GM19238 (cell line): ENCODE measurements around the gene ATG4D.

Experiments
- DNase-seq: peaks from one replicate; pipeline ENCODE4 v3.0.0; 2011; ENCODE audit warnings: low spot score; ENCODE audit not compliant: insufficient read length

ATG4D gene

DNA sequence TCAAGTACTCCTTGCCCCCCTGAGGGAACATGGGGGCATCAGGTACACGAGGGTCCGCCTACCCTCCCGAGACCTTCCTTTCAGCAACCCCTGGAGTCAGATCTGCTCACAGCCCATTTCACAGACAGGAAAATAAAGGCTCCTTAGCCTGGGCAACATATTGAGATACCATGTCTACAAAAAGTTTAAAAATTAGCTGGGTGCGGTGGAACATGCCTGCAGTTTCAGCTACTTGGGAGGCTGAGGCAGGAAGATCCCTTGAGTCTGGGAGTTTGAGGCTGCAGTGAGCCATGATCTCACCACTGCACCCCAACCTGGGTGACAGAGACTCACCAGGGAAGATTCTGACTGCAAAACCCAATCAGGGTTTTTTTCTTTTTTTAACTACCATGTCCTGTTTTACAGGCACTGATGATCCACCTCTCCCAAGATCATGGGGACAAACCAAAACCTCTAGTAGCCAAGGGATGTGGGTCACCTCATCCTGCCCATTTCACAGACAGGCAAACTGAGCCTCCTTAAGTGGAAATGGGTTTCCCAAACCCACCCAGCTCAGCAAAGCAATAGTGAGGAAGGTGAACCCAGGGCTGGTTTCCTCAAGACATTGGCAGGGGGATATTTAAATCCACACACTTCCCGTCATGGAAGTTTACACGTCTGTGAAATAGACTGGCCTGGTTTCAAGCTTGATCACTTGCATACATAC is 31.5 kb downstream of the ATG4D start:
- no peak for DNase-seq

- no peak for DNase-seq
Measured at GRCh38 chr19:10577951-10578350, 34.2 kb downstream of the ATG4D start.

DNA sequence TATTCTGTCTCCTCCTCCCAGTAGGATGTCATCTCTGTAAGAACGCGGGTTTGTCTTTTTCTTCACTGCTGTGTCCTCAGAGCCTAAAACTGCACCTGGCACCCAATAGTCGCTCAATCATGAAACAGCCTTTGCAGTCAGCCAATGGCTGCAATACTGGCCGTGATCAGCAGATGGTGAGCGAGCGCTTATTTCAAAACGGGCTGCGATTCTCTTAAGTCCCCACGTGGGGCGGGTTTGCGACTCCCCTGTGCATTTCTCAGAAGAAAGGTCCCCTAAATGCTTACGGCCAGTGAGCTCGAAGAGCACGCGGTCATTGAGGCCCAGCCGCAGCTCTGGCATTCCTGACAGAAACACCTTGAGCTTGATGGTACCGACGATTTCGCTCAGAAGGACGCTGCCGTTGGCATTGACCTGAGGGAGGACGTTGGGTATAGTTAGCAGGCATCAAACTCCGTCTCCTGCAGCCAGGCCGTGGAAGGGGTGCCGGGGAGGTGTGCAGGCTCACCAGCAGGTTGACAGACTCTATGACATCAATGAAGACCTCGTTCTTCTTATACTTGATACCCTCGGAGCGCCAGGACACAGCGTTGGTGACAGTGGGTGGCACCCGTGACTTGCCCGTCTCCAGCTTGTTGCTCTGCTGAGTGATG is 37.4 kb downstream of the ATG4D start:
- peak; percentile 69 for DNase-seq

DNA sequence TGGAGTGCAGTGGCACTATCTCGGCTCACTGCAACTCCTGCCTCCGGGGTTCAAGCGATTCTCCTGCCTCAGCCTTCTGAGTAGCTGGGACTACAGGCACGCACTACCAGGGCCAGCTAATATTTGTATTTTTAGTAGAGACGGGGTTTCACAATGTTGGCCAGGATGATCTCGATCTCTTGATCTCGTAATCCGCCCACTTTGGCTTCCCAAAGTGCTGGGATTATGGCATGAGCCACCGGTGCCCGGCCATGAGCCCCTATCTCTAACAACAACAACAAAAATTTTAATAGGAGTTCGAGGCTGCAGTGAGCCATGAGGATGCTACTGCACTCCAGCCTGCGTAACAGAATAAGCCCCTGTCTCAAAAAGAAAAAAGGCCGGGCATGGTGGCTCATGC is 38.4 kb downstream of the ATG4D start:
- no peak for DNase-seq

DNA sequence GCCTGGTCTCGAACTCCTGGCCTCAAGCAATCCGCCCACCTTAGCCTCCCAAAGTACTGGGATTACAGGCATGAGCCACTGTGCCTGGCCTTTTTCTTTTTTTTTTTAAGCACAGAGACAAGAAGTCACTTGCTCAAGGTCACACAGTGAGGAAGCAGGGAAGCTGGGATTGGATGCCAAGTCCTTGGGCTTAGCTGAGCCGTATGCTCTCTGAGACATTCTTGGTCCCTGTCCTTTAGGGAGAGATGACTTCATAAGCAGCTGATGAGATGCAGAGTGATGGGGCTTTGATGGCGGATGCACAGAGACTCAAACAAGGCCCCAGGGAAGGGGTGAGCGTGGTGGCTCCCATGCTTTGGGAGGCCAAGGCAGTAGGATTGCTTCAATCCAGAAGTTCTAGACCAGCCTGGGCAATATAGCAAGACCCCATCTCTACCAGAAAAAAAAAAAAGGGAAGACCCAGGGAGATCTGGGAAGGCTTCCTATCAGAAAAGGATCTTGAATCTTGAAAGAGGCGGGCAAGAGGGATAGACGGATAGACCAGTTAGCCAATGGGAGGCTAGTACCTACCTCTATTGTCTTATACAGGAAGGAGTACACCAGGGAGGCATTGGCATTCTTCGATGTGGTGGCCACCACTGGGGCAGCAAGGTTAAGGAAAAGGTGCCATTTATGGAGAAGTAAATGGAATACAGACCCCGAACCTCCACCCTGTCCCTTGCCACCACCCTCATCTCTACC is 39.5 kb downstream of the ATG4D start:
- no peak for DNase-seq

DNA sequence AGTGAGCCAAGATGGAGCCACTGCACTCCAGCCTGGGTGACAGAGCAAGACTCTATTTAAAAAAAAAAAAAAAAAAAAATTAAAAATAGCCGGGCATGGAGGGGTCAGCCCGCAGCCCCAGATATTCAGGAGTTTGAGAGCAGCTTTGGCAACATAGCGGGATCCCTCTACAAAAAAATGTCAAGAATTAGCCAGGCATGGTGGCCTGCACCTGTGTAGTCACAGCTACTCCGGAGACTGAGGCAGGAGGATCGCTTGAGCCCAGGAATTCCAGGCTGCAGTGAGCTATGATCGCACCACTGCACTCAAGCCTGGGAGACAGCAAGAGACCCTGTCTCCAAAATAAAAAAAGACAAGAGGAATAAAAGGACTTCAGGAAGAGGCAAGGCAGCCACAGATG is 42.7 kb downstream of the ATG4D start:
- DNase-seq = no peak

DNA sequence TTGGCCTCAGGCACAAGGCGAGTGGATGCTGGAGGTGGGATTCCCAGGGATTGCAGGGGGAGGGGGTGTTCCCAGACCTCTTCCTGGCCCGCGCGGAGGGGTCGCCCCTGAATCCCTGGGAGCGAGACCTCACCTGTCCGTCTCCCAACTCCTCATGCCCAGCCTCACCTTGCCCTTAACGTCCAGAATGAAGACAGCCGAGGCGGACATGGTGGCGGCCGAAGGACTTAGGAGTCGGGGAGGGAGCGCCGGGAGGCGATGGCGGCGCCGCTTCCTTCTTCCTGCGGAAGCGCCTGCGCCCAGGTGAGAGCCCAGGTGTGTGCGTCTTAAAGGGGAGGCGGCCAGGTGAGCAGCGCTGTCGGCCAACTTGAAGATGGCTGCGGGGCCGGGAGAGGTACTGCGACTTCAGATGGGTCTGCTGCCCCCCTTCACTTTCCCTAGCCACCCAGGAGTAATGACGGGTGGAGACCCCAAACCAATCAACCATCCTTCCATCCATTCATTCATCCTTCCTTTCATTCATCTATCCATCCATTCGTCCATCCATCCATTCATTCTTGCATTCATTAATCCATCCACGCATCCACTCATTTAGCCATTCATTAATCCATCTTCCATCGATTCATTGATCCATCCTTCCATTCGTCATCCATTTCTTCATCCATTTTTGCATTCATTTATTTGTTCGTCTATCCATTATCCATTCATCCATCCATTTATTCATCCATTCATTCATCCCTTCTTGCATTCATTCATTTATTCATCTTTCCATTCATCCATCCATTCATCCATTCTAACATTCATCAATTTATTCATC is 43.5 kb downstream of the ATG4D start, which contains the start of gene AP1M2:
AP1M2 (minus strand) TSS at position 291 of the 817 bp plus-strand sequence; CDS start at position 210, 81 bp downstream.
- DNase-seq = no peak

DNA sequence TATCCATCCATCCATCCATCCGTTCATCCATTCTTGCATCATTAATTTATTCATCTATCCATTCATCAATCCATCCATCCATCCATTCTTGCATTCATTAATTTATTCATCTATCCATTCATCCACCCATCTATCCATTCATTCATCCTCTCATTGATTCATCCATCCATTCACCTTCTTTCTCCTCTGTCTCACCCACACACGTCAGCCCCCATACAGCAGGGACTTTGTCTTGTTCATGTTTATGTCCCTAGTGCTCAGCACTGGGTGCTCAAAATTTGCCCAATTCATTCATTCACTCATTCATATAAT is 44.1 kb downstream of the ATG4D start:
- DNase-seq = no peak

- no peak for DNase-seq
Measured at GRCh38 chr19:10593148-10593547, 49.4 kb downstream of the ATG4D start.

DNA sequence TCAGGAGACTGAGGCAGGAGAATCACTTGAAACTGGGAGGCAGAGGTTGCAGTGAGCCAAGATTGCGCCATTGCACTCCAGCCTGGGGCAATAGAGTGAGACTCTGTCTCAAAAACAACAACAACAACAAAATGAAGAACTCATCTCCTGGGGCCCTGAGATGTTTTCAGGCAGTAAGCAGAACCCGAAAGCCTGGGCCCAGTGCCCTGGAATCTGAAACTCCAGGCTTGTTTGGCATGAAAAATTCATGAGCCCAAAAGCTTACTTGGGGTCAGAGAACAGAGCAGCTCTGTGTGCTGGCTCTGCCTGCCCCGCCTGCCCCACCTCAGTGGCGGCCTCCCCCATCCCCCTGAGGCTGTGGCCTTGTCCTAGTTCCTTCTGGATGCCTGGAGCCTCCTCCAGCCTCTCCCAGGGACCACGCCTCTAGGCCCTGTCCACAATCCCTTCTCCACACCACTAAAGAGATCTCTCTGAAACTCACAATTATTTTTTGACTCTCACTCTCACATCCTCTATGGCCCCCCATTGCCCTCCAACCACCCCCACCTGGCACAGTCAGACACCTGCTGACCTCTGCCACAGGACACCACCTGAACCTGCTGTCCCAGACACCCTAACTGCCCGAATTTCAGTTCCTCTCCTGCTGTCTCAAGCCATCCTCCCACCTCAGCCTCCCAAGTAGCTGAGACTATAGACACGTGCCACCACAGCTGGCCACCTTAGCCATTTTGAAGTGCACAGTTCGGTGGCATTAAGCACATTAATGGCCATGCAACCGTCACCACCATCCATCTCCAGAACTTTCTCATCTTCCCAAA is 50.3 kb downstream of the ATG4D start:
- DNase-seq = no peak

DNA sequence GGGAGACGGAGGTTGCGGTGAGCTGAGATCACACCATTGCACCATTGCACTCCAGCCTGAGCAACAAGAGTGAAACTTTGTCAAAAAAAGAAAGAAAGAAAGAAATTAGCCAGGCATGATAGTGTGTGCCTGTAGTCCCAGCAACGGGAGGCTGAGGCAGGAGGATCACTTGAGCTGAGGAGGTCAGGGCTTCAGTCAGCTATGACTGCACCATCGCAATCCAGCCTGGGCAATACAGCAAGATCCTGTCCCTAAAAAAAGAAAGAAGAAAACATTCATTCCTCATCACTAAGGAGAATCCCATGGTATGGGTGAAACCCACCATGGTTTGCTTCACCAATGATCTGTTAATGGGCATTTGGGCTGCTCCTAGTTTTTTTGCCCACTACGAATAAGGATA is 56.4 kb downstream of the ATG4D start:
- no peak for DNase-seq

GRCh38 chr19:10601999-10602329 is 58.3 kb downstream of the ATG4D start:
- DNase-seq = no peak

GRCh38 chr19:10602330-10603083 is 58.8 kb downstream of the ATG4D start:
- DNase-seq = peak; percentile 90
